MM.1S (cell line): ENCODE results near the gene GRIA4.

ENCODE experiments used
- DNase-seq: peaks from one replicate; pipeline ENCODE4 v3.0.0-alpha.2; 2015
- H2AFZ ChIP-seq: fragments of 300-600 bp; sonication (generic); 2 replicates; pipeline ENCODE4 v1.6.0; 2016; ENCODE audit warnings: antibody characterized with exemption, low read length
- H3F3A ChIP-seq: fragments of 300-600 bp; sonication (generic); 2 replicates; pipeline ENCODE4 v1.6.1; 2016; ENCODE audit warnings: mild to moderate bottlenecking, antibody characterized with exemption, low read length, moderate library complexity, mixed read lengths; ENCODE audit not compliant: insufficient read depth
- H3K27ac ChIP-seq: fragments of 300-600 bp; sonication (generic); 2 replicates; pipeline ENCODE4 v1.5.1; 2016; ENCODE audit warnings: mild to moderate bottlenecking, low read length
- H3K27me3 ChIP-seq: fragments of 300-600 bp; sonication (generic); replicated peaks from 2 replicates; pipeline ENCODE4 v1.6.0; 2016; ENCODE audit warnings: low read length; ENCODE audit not compliant: insufficient read depth
- H3K36me3 ChIP-seq: fragments of 300-600 bp; sonication (generic); replicated peaks from 2 replicates; pipeline ENCODE4 v1.6.1; 2016; ENCODE audit warnings: mild to moderate bottlenecking, low read length, mixed read lengths; ENCODE audit not compliant: insufficient read depth
- H3K4me1 ChIP-seq: fragments of 300-600 bp; sonication (generic); 2 replicates; pipeline ENCODE4 v1.6.1; 2016; ENCODE audit warnings: low read length, mixed read lengths
- H3K4me2 ChIP-seq: fragments of 300-600 bp; sonication (generic); 2 replicates; pipeline ENCODE4 v1.6.0; 2016; ENCODE audit warnings: low read depth, low read length
- H3K4me3 ChIP-seq: fragments of 300-600 bp; sonication (generic); 2 replicates; pipeline ENCODE4 v1.5.1; 2016; ENCODE audit warnings: low read length, mixed read lengths
- H3K79me2 ChIP-seq: fragments of 300-600 bp; sonication (generic); 2 replicates; pipeline ENCODE4 v1.6.1; 2016; ENCODE audit warnings: mixed run types, low read length, mixed read lengths
- H3K9ac ChIP-seq: fragments of 300-600 bp; sonication (generic); 2 replicates; pipeline ENCODE4 v1.6.1; 2016; ENCODE audit warnings: low read length, mixed read lengths
- H3K9me2 ChIP-seq: fragments of 300-600 bp; sonication (generic); replicated peaks from 2 replicates; pipeline ENCODE4 v1.6.1; 2016; ENCODE audit warnings: mild to moderate bottlenecking, low read length, mixed read lengths; ENCODE audit not compliant: insufficient read depth
- H3K9me3 ChIP-seq: fragments of 300-600 bp; sonication (generic); replicated peaks from 2 replicates; pipeline ENCODE4 v1.6.1; 2016; ENCODE audit warnings: mild to moderate bottlenecking, low read length, mixed read lengths; ENCODE audit not compliant: insufficient read depth
- H4K20me1 ChIP-seq: fragments of 300-600 bp; sonication (generic); 2 replicates; pipeline ENCODE4 v1.6.1; 2016; ENCODE audit warnings: mild to moderate bottlenecking, low read length, moderate library complexity, mixed read lengths; ENCODE audit not compliant: insufficient read depth
- CTCF ChIP-seq: fragments of 300-600 bp; sonication (generic); IDR thresholded peaks from 2 replicates; pipeline ENCODE4 v1.5.1; 2016; ENCODE audit warnings: antibody characterized with exemption, low read length, mixed read lengths
- EZH2 ChIP-seq: fragments of 300-600 bp; sonication (generic); optimal IDR thresholded peaks from 2 replicates; pipeline ENCODE3; 2017; ENCODE audit warnings: low read depth, mild to moderate bottlenecking, antibody characterized with exemption, low read length, mixed read lengths
- EZH2phosphoT487 ChIP-seq: fragments of 300-600 bp; sonication (generic); IDR thresholded peaks from 2 replicates; pipeline ENCODE4 v1.6.1; 2018; ENCODE audit warnings: antibody characterized with exemption, low read length

GRIA4 gene

DNA sequence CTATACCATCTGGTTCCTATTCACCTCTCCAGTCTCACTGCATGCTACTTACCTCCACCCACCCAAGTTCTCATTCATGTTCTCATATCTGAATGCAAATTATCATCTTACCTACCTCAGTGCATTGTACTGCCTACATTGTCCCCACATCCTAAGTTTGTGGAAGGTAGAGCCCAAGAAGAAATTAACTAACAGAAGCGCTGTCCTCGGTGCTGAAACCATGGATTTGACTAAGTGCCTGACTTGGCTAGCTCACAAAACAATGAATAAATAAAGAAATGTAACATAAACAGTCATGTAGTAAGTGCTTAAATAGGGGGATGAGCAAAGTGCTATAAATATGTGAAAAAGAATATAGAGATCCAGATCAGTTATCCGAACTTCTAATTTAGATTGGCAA, 63.2 kb downstream of the GRIA4 start:
- no peaks in the 10 kb centered on the region for H3K9me3 ChIP-seq
- H3K4me2 ChIP-seq = no peak overlapping the region
- no peaks in the 10 kb centered on the region for H4K20me1 ChIP-seq
- TF ChIP-seq CTCF (no peak), EZH2 (no peak), EZH2phosphoT487 (no peak)
- H3K27ac ChIP-seq = no peak overlapping the region
- no peaks in the 10 kb centered on the region for H3K79me2 ChIP-seq
- H3K36me3 ChIP-seq = no peaks in the 10 kb centered on the region
- H3F3A ChIP-seq = no peaks in the 10 kb centered on the region
- H3K9me2 ChIP-seq = no peaks in the 10 kb centered on the region
- no peak overlapping the region for H3K4me3 ChIP-seq
- H3K4me1 ChIP-seq = no peaks in the 10 kb centered on the region
- H2AFZ ChIP-seq = no peak overlapping the region
- no peak overlapping the region for H3K9ac ChIP-seq
- peak; percentile 66 for DNase-seq
- H3K27me3 ChIP-seq = no peaks in the 10 kb centered on the region

DNA sequence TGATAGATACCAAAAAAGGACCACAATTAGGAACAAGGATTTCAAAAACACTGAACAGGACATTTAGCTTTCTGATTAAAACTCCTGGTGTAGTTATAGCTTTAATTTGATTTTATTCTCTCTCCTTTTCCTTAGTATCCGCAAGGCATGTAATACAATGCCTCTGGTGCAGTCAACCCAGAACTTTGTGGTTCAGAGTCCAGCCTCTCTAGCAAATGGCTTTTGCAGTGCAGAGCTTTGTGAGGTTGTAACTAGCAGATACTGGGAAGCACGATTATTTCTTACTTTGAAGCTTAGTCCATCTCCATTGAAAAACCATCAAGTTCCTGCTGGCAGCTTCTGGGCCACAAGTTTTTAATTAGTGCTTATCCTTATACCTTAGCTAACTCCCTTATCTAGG, 79.8 kb downstream of the GRIA4 start:
- no peaks in the 10 kb centered on the region for H4K20me1 ChIP-seq
- no peaks in the 10 kb centered on the region for H3K79me2 ChIP-seq
- no peak overlapping the region for H3K4me2 ChIP-seq
- no peak overlapping the region for H2AFZ ChIP-seq
- DNase-seq = no peak
- no peak overlapping the region for H3K27ac ChIP-seq
- TF ChIP-seq EZH2phosphoT487 (no peak), EZH2 (no peak), CTCF (no peak)
- H3K27me3 ChIP-seq = no peaks in the 10 kb centered on the region
- H3K4me3 ChIP-seq = no peak overlapping the region
- H3K9me3 ChIP-seq = no peaks in the 10 kb centered on the region
- H3F3A ChIP-seq = no peaks in the 10 kb centered on the region
- H3K9ac ChIP-seq = no peak overlapping the region
- H3K36me3 ChIP-seq = no peaks in the 10 kb centered on the region
- H3K9me2 ChIP-seq = no peaks in the 10 kb centered on the region
- H3K4me1 ChIP-seq = no peaks in the 10 kb centered on the region

DNA sequence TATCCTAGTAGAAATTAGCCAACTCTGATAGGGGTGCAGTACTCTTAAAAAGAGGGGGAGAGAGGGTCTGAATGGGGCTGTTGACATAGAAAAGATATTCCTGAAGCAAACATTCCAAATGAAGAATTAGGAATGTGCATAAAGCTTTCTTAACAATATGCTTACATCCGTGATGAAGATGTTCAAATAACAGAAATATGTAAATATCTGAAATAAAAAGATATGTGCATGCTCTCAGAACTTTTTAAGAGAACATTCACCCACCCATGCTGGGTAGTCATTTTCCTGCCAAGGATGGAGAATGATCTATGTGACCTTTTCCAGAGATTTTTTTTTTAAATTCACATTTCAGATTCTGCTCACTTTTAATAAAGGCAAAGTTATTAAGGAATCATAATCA, 80.6 kb downstream of the GRIA4 start:
- H3K4me3 ChIP-seq = no peak overlapping the region
- no peaks in the 10 kb centered on the region for H4K20me1 ChIP-seq
- H2AFZ ChIP-seq = no peak overlapping the region
- DNase-seq = no peak
- no peak overlapping the region for H3K4me2 ChIP-seq
- no peaks in the 10 kb centered on the region for H3K9me2 ChIP-seq
- TF ChIP-seq EZH2phosphoT487 (no peak), EZH2 (no peak), CTCF (no peak)
- H3K4me1 ChIP-seq = no peaks in the 10 kb centered on the region
- H3F3A ChIP-seq = no peaks in the 10 kb centered on the region
- no peak overlapping the region for H3K27ac ChIP-seq
- no peaks in the 10 kb centered on the region for H3K9me3 ChIP-seq
- H3K79me2 ChIP-seq = no peaks in the 10 kb centered on the region
- H3K27me3 ChIP-seq = no peaks in the 10 kb centered on the region
- H3K36me3 ChIP-seq = no peaks in the 10 kb centered on the region
- H3K9ac ChIP-seq = no peak overlapping the region
